K562 (cell line): ENCODE data around the gene BTD. TPM values are rescaled to one million over a fixed set of nuclear protein-coding genes. Genes with fewer than 3 reads are reported as not detected.

Experiments
- ATAC-seq: fragments of 200-7000 bp; cut with Tn5 transposase; 3 replicates; pipeline ENCODE4 v1.9.1; 2020; ENCODE audit warnings: moderate library complexity
- BruUV-seq: library from RNA; stranded (reverse); fragments of 400-500 nt; replicated peaks from 2 replicates; lab custom pipeline; 2021; lab: Mats Ljungman, UMichigan
- CTCF ChIA-PET: fragments of 300-600 bp; formaldehyde crosslinking; extraction: SDS; loops from one replicate; lab custom pipeline; 2021; ENCODE audit warnings: low intra/inter-chr PET ratio; lab: Yijun Ruan, JAX
- POLR2A ChIA-PET: fragments of 300-600, 350-650 bp; sonication (Branson Sonifier 250); formaldehyde crosslinking; extraction: SDS; loops from one replicate; lab custom pipeline; 2021; ENCODE audit warnings: antibody characterized with exemption, inconsistent platforms; lab: Yijun Ruan, JAX
- DNase-seq, 4 experiments: peaks; one replicate each; pipeline versions ENCODE4 v3.0.0 to v3.0.0-alpha.2; 2011 to 2018; ENCODE audit warnings: low spot score in 3 of 4, mixed read lengths in 3 of 4; ENCODE audit errors: extremely low read depth in 1 of 4
- FAIRE-seq: peaks from 2 replicates; lab custom pipeline; 2011; peaks lifted over from hg19 to GRCh38; lab: Jason Lieb, UNC
- H2AFZ ChIP-seq: 2 replicates; pipeline ENCODE4 v1.6.0; 2011; ENCODE audit warnings: low read depth, low read length, control low read depth, inconsistent platforms
- H3K27ac ChIP-seq: fragments of 200-600 bp; 3 replicates; pipeline ENCODE4 v1.8.0; 2011; ENCODE audit warnings: low read depth, mild to moderate bottlenecking, control low read depth, inconsistent platforms, low read length, moderate library complexity, mixed read lengths; ENCODE audit errors: extremely low read depth
- H3K27me3 ChIP-seq, 2 experiments: fragments of 300-600 bp in 1 of 2; 2 replicates in 1 of 2; 3 replicates in 1 of 2; pipeline versions ENCODE4 v1.6.0 to v1.8.0; 2011; ENCODE audit warnings: inconsistent platforms in 2 of 2, low read length in 2 of 2, mild to moderate bottlenecking in 1 of 2, mixed read lengths in 1 of 2, moderate library complexity in 1 of 2; ENCODE audit not compliant: control insufficient read depth in 2 of 2, insufficient read depth in 2 of 2
- H3K36me3 ChIP-seq: fragments of 300-600 bp; 3 replicates; pipeline ENCODE4 v1.8.0; 2011; ENCODE audit warnings: mild to moderate bottlenecking, low read length, inconsistent platforms; ENCODE audit not compliant: control insufficient read depth, insufficient read depth
- H3K4me1 ChIP-seq, 2 experiments: fragments of 200-600 bp in 1 of 2; replicated peaks in 1 of 2; 2 replicates in 1 of 2; 3 replicates in 1 of 2; pipeline versions ENCODE4 v1.5.1 to v1.8.0; 2011; ENCODE audit warnings: inconsistent platforms in 2 of 2, low read length in 2 of 2, mild to moderate bottlenecking in 1 of 2, mixed read lengths in 1 of 2, moderate library complexity in 1 of 2; ENCODE audit not compliant: control insufficient read depth in 2 of 2, insufficient read depth in 2 of 2
- H3K4me2 ChIP-seq: 2 replicates; pipeline ENCODE4 v1.6.1; 2011; ENCODE audit warnings: low read length, control low read depth, inconsistent platforms, mixed read lengths; ENCODE audit not compliant: insufficient read depth
- H3K4me3 ChIP-seq: fragments of 200-600 bp; sonication (generic), shearing (Covaris generic); 2 replicates; pipeline ENCODE4 v1.5.1; 2016; ENCODE audit warnings: control low read depth, inconsistent platforms
- H3K79me2 ChIP-seq: fragments of 200-600 bp; 3 replicates; pipeline ENCODE4 v1.8.0; 2011; ENCODE audit warnings: low read length, inconsistent platforms; ENCODE audit not compliant: control insufficient read depth, insufficient read depth
- H3K9ac ChIP-seq, 2 experiments: 2 replicates each; pipeline versions ENCODE4 v1.6.0 to v1.6.1; 2011; ENCODE audit warnings: low read depth in 2 of 2, low read length in 2 of 2, control low read depth in 1 of 2, inconsistent platforms in 1 of 2, mild to moderate bottlenecking in 1 of 2, mixed read lengths in 1 of 2; ENCODE audit not compliant: insufficient read depth in 1 of 2
- H3K9me1 ChIP-seq: one replicate; pipeline ENCODE4 v1.6.0; 2011; ENCODE audit warnings: inconsistent platforms, mild to moderate bottlenecking, low read length, moderate library complexity; ENCODE audit not compliant: control insufficient read depth, insufficient read depth
- H3K9me3 ChIP-seq: replicated peaks from 2 replicates; pipeline ENCODE4 v1.5.1; 2011; ENCODE audit warnings: low read depth, low read length, inconsistent platforms; ENCODE audit not compliant: control insufficient read depth, insufficient read depth
- H4K20me1 ChIP-seq: replicated peaks from 2 replicates; pipeline ENCODE4 v1.6.1; 2011; ENCODE audit warnings: low read length, inconsistent platforms, mixed read lengths; ENCODE audit not compliant: control insufficient read depth, insufficient read depth
- ESRRA ChIP-seq: fragments of 450-650 bp; IDR thresholded peaks from 2 replicates; pipeline ENCODE4 v1.6.1; 2014; ENCODE audit warnings: low read depth, mild to moderate bottlenecking, moderate library complexity, borderline replicate concordance
- GABPB2 ChIP-seq: fragments of 250-450 bp; sonication (Bioruptor Pico); conservative IDR thresholded peaks from 2 replicates; pipeline ENCODE4 v1.5.1; 2021; ENCODE audit warnings: mild to moderate bottlenecking
- HMGN3 ChIP-seq: IDR thresholded peaks from 2 replicates; pipeline ENCODE4 v1.6.1; 2011; ENCODE audit warnings: borderline replicate concordance, low read depth, mild to moderate bottlenecking, mixed read lengths, low read length; ENCODE audit not compliant: insufficient read length; ENCODE audit errors: extremely low read depth
- RNF2 ChIP-seq: sonication (generic); IDR thresholded peaks from 2 replicates; pipeline ENCODE4 v1.6.1; 2016
- SMAD2 ChIP-seq: fragments of 150-350 bp; IDR thresholded peaks from 2 replicates; pipeline ENCODE4 v1.6.1; 2014; ENCODE audit warnings: low read depth, mild to moderate bottlenecking, low read length
- ZC3H8 ChIP-seq: fragments of 450-650 bp; IDR thresholded peaks from 2 replicates; pipeline ENCODE4 v1.6.1; 2017
- ZNF253 ChIP-seq: fragments of 250-450 bp; sonication (Bioruptor Pico); conservative IDR thresholded peaks from 2 replicates; pipeline ENCODE4 v1.6.1; 2021; ENCODE audit warnings: mild to moderate bottlenecking
- WGBS: fragments of 100-300 bp; shearing (Covaris generic); methylation state at CpG from one replicate; pipeline ENCODE4 v1.1.6; 2016; ENCODE audit warnings: low coverage, mixed read lengths; ENCODE audit not compliant: insufficient coverage; ENCODE audit errors: missing lambda C conversion rate; 5-methylcytosine and 5-hydroxymethylcytosine counted together
- in situ Hi-C: fragments of 300-500 bp; cut with MboI; formaldehyde crosslinking; loops from 4 replicates; pipeline ENCODE4 v1.15.0; 2018; ENCODE audit warnings: inconsistent platforms, mixed read lengths
- intact Hi-C: fragments of 100-400 bp; cut with micrococcal nuclease; formaldehyde crosslinking; loops from 2 replicates; pipeline ENCODE4 v1.14.2; 2022
- polyA plus RNA-seq, 8 experiments: library from polyadenylated mRNA; depleted of rRNA in 4 of 8; stranded (reverse) in 5 of 8; unstranded in 3 of 8; fragments of >200 nt; fragmentation: Nextera tagmentation in 2 of 8; fragmentation: Illumina TruSeq in 1 of 8; extraction: Ambion mirVana in 2 of 8; extraction: Trizol in 1 of 8; gene quantifications; 2 replicates each; pipeline versions ENCODE4 v1.2.1 to v1.2.3, GENCODE V29; 2011 to 2014; ENCODE audit warnings: inconsistent platforms in 1 of 8, missing spikeins in 1 of 8
- total RNA-seq, 7 experiments: library from RNA; depleted of rRNA in 6 of 7; stranded (reverse); fragments of >200 nt in 6 of 7; fragmentation: Illumina TruSeq in 2 of 7; extraction: Trizol in 2 of 7; gene quantifications; 2 replicates each; pipeline versions ENCODE4 v1.2.1 to v1.2.3, GENCODE V29; 2011 to 2021; ENCODE audit warnings: low replicate concordance in 1 of 7
- TF ChIP-seq, protein P1 (sequence below): sonication (generic); formaldehyde crosslinking; IDR thresholded peaks from 2 replicates; pipeline ENCODE4 v1.8.1; 2023; ENCODE audit warnings: mild to moderate bottlenecking, missing genetic modification reagents
- TF ChIP-seq, protein P2 (sequence below): fragments of 250-450 bp; sonication (Bioruptor Pico); IDR thresholded peaks from 2 replicates; pipeline ENCODE4 v1.8.0; 2022; ENCODE audit warnings: inconsistent platforms, mild to moderate bottlenecking, moderate library complexity, borderline replicate concordance
- TF ChIP-seq, protein P3 (sequence below): sonication (generic); formaldehyde crosslinking; IDR thresholded peaks from 2 replicates; pipeline ENCODE4 v1.8.1; 2023; ENCODE audit warnings: mild to moderate bottlenecking, missing genetic modification reagents

The BTD gene
- total and polyA plus RNA-seq, 9 of the 15 experiments (the other 6 are each of a cell fraction or from before 2014, with no cell fraction given): 6.6 to 26.2 (median 10.6) TPM

DNA sequence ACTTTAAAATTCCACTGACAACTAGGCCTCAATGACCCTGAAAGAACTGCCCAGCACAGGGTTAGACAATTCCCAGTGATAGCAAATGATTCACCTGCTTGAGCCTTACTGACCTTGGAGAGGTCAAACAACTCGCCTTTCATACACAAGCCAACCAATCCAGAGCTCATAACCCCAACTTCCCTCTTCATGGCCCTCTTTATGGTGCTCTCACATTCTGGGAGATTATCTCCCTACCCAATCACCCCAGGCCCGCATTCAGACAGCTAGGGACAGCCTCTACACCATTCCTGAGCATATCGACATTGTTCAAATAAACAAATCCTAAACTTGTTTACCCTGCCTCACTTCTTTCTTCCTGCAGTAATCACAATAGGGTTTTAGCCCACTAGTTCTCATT, 47.8 kb upstream of the BTD start:
- no peak for FAIRE-seq

DNA sequence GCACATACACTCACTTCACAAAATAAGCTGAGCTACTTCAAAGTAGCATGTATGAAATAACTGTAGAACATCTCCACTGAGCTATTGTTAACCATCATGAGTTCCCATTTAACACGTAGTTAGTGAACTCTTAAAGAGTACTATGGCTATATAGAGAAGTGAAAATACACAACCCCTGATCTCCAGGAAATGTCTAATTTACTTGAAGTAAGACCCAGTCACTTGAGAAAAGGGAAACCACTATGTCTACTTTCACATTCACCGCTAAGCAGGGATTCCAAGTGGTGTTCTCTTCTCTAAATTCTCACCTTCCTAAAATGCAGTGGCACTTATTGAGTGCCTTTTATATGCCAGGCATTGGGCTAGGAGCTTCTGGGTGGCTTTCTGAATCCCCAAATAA, 45.0 kb upstream of the BTD start:
- POLR2A ChIA-PET: interaction anchor here (0.5 kb wide), 1 partner anchor 13 kb away, joined by 3 read pairs; no protein-coding TSS in a partner anchor
- no peak overlapping the region for H3K9ac ChIP-seq
- no peaks in the 10 kb centered on the region for H3K27me3 ChIP-seq
- WGBS: 30% methylated on average over 2 of the region's 2 CpGs
- peaks cover 3% of the 10 kb centered on the region; the same call in 1 of the 3 replicates for H3K36me3 ChIP-seq
- H3K9me1 ChIP-seq: no peaks in the 10 kb centered on the region
- in situ Hi-C loops (no loop called here), intact Hi-C loops (loop anchor here (2.0 to 5.0 kb wide), 6 partner anchors 128 to 629 kb away; no protein-coding TSS in a partner anchor)
- peaks cover 0 to 8% of the 10 kb centered on the region in 2 experiments; a peak in 2 of 5 replicates for H3K4me1 ChIP-seq
- no peak overlapping the region for H3K4me3 ChIP-seq
- no peaks in the 10 kb centered on the region for H3K9me3 ChIP-seq
- H3K27ac ChIP-seq: no peak overlapping the region
- CTCF ChIA-PET: interaction anchor here (0.9 to 2.4 kb wide), 3 partner anchors 315 to 354 kb away, joined by 3 to 13 read pairs (median 4); no protein-coding TSS in a partner anchor
- no TSS peak for BruUV-seq
- no peak overlapping the region for H2AFZ ChIP-seq
- DNase-seq: no peak
- H3K79me2 ChIP-seq: no peaks in the 10 kb centered on the region
- ATAC-seq: no peak
- FAIRE-seq: no peak
- H3K4me2 ChIP-seq: no peak overlapping the region
- no peaks in the 10 kb centered on the region for H4K20me1 ChIP-seq
- TF ChIP-seq ZC3H8 (no peak), ZNF253 (no peak), SMAD2 (no peak), RNF2 (no peak), GABPB2 (no peak)
- TF ChIP-seq, protein P1, sequence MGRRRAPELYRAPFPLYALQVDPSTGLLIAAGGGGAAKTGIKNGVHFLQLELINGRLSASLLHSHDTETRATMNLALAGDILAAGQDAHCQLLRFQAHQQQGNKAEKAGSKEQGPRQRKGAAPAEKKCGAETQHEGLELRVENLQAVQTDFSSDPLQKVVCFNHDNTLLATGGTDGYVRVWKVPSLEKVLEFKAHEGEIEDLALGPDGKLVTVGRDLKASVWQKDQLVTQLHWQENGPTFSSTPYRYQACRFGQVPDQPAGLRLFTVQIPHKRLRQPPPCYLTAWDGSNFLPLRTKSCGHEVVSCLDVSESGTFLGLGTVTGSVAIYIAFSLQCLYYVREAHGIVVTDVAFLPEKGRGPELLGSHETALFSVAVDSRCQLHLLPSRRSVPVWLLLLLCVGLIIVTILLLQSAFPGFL: no peak
- TF ChIP-seq, protein P2, sequence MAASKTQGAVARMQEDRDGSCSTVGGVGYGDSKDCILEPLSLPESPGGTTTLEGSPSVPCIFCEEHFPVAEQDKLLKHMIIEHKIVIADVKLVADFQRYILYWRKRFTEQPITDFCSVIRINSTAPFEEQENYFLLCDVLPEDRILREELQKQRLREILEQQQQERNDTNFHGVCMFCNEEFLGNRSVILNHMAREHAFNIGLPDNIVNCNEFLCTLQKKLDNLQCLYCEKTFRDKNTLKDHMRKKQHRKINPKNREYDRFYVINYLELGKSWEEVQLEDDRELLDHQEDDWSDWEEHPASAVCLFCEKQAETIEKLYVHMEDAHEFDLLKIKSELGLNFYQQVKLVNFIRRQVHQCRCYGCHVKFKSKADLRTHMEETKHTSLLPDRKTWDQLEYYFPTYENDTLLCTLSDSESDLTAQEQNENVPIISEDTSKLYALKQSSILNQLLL: no peak
- TF ChIP-seq, protein P3, sequence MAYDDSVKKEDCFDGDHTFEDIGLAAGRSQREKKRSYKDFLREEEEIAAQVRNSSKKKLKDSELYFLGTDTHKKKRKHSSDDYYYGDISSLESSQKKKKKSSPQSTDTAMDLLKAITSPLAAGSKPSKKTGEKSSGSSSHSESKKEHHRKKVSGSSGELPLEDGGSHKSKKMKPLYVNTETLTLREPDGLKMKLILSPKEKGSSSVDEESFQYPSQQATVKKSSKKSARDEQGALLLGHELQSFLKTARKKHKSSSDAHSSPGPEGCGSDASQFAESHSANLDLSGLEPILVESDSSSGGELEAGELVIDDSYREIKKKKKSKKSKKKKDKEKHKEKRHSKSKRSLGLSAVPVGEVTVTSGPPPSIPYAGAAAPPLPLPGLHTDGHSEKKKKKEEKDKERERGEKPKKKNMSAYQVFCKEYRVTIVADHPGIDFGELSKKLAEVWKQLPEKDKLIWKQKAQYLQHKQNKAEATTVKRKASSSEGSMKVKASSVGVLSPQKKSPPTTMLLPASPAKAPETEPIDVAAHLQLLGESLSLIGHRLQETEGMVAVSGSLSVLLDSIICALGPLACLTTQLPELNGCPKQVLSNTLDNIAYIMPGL (CRISPR knock-in tag): no peak

More for the DNA sequence above, 47.8 kb upstream of the BTD start:
- no TSS peak for BruUV-seq
- WGBS: 14% methylated on average over 3 of the region's 3 CpGs
- TF ChIP-seq ESRRA (peak; percentile 90), HMGN3 (no peak)
- in situ Hi-C loops: loop anchor here (5.0 kb wide), 1 partner anchor 436 kb away; no protein-coding TSS in a partner anchor
- Histone ChIP-seq H3K79me2 (no peaks in the 10 kb centered on the region), H3K9me1 (no peaks in the 10 kb centered on the region), H3K27me3 (no peaks in the 10 kb centered on the region), H3K4me2 (no peak overlapping the region), H3K36me3 (no peaks in the 10 kb centered on the region), H3K4me1 (peaks cover 0 to 8% of the 10 kb centered on the region in 2 experiments; a peak in 2 of 5 replicates), H4K20me1 (no peaks in the 10 kb centered on the region), H3K27ac (no peak overlapping the region), H2AFZ (no peak overlapping the region), H3K9ac (no peak overlapping the region), H3K9me3 (no peaks in the 10 kb centered on the region), H3K4me3 (no peak overlapping the region)
- ATAC-seq: no peak
- intact Hi-C loops: no loop called here
- CTCF ChIA-PET: no interaction called here
- DNase-seq: no peak
- POLR2A ChIA-PET: no interaction called here
